ENCODE results near the gene XAGE1B. TPM values are rescaled to one million over a fixed set of nuclear protein-coding genes. Genes with fewer than 3 reads are reported as not detected.
"Not testable (repeated sequence)": the region's sequence is repeated elsewhere in the genome, so short reads cannot be mapped to it uniquely, and the experiment has no call there.

XAGE1B gene
- polyA plus RNA-seq, 6 donors from 2014 or later, result not detected

DNA sequence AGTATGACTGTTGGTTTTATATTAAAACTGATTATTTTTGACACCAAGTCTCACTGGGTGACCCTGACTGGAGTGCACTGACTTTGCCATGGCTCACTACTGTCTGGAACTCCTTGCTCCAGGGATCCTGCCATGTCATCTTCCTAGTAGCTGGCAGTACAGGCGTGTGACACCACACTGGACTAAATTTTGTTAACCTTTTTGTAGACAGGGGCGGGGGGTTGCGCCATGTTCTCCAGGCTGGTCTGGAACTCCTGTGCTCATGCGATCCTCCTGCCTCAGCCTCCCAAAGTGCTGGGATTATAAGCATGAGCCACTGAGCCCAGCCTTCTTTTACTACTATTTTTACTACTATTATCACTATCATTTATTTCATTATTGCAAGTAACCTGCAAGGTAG, 12.3 kb downstream of the XAGE1B start:
- Mint-ChIP-seq H3K4me3 (no peak overlapping the region), H3K9me3 (no peaks in the 10 kb centered on the region)
- no peak for ATAC-seq (ENCODE audit: low read depth in 2 of 2)

DNA sequence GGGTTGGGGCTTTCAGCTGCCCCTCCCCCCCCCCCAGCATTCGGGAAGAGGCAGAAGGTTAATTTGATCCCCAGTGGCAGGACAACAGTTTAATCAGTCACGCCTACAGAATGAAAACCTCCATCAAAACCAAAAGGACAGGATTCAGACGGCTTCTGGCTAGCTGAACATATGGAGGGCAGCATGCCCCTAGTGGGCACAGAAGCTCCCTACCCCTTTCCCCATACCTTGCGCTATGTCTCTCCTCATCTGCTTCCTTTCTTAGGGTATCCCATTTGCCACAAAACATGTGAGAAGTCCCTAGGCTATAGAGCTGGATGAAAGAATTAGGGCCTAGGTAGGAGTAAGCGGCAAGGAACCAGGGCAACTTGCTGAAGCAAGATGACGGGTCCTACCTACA, 15.5 kb downstream of the XAGE1B start:
- H3K4me1 Mint-ChIP-seq; ATAC-seq (ENCODE audit: low read depth in 2 of 2); H3K36me3 Mint-ChIP-seq; H3K27ac Mint-ChIP-seq; H3K9me3 Mint-ChIP-seq; H3K4me3 Mint-ChIP-seq; DNase-seq: not testable (repeated sequence)
- peaks cover 0 to 13% (median 5%) of the 10 kb centered on the region in 3 donors for H3K27me3 Mint-ChIP-seq

More for the DNA sequence above, 12.3 kb downstream of the XAGE1B start:
- Mint-ChIP-seq H3K4me1 (no peaks in the 10 kb centered on the region), H3K27me3 (peaks cover 0 to 30% (median 5%) of the 10 kb centered on the region in 3 donors), H3K27ac (no peak overlapping the region), H3K36me3 (no peaks in the 10 kb centered on the region)
- no peak for DNase-seq

DNA sequence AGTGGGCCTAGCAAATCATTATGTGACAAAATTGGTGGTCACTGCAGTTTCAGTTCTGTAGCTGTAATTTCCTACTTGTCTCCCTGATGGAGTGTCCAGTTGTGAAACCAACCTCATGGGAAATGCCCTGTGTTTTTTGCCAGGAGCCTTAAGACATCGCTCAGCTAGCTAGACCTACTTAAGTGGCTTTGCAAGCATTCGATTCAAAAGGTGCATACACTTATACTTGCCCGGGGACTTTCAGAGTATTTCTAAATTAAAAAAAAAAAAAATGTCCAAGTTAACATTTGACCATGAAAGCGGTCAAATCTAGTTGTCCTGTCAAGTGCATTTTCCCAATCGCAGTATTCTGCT, 20.5 kb downstream of the XAGE1B start:
- not testable (repeated sequence) for H3K27ac Mint-ChIP-seq; DNase-seq; ATAC-seq (ENCODE audit: low read depth in 2 of 2); H3K27me3 Mint-ChIP-seq; H3K4me1 Mint-ChIP-seq; H3K36me3 Mint-ChIP-seq; H3K9me3 Mint-ChIP-seq; H3K4me3 Mint-ChIP-seq

DNA sequence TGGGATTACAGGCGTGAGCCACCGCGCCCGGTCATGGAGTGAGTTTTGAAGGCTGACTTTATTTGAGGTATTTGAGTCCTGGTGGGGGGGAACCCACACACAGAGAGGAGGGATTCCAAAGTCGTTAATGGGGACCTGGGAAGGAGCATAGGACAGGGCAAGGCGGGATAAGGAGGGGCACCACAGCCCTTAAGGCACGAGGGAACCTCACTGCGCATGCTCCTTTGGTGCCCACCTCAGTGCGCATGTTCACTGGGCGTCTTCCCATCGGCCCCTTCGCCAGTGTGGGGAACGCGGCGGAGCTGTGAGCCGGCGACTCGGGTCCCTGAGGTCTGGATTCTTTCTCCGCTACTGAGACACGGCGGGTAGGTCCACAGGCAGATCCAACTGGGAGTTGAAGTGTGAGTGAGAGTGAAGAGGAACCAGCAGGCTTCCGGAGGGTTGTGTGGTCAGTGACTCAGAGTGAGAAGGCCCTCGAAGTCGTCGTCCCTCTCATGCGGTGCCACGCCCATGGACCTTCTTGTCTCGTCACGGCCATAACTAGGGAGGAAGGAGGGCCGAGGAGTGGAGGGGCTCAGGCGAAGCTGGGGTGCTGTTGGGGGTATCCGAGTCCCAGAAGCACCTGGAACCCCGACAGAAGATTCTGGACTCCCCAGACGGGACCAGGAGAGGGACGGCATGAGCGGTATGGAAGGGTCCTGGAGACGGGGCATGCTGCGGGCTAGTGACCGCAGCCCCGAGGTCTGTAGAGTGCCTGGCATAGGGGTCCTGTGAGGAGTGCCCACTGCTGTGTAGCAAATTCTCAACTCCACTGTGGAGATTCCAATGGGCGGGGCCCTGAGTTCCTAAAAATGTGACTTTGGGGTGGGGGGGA, 21.1 kb downstream of the XAGE1B start, which contains the start of gene XAGE1A:
TSS of gene XAGE1A (plus strand) at position 264 of the 874 bp plus-strand sequence. CDS start 1,554 bp downstream, outside the sequence.
- H3K27ac Mint-ChIP-seq; ATAC-seq (ENCODE audit: low read depth in 2 of 2); H3K27me3 Mint-ChIP-seq; H3K9me3 Mint-ChIP-seq; DNase-seq; H3K4me3 Mint-ChIP-seq; H3K36me3 Mint-ChIP-seq; H3K4me1 Mint-ChIP-seq: not testable (repeated sequence)

DNA sequence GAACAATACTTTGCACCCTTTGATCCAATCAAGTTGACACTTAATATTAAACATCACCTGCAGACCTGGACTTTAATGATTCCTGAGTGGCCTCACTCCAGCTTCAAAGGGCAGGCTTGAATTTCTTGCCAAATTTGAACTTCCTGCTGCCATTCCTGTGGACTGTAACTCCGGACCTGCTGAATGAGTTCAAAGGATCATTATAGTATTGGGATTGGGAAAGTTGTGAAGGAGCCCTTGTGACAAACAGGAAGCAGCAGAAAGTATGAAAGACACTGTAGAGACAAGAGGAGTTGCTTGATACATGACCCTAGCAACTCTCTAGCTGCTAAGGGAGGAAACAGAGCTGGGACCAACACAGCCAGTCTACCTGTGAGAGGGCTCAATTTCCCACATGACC, 45.6 kb downstream of the XAGE1B start:
- DNase-seq; ATAC-seq (ENCODE audit: low read depth in 2 of 2); H3K9me3 Mint-ChIP-seq; H3K4me3 Mint-ChIP-seq; H3K4me1 Mint-ChIP-seq; H3K36me3 Mint-ChIP-seq; H3K27ac Mint-ChIP-seq: not testable (repeated sequence)
- peaks cover 5 to 12% (median 10%) of the 10 kb centered on the region in 3 donors for H3K27me3 Mint-ChIP-seq

Other genes starting within 250 kb of the XAGE1B start
- not detected for gene XAGE2, start 148.0 kb downstream of the XAGE1B start, polyA plus RNA-seq (ENCODE audit: low read depth in 6 of 6)
- gene XAGE1A, start 21.3 kb downstream of the XAGE1B start, polyA plus RNA-seq (ENCODE audit: low read depth in 6 of 6), result not detected
- not detected for gene SSX7, start 137.8 kb upstream of the XAGE1B start, polyA plus RNA-seq (ENCODE audit: low read depth in 6 of 6)
- gene SSX2, start 190.1 kb upstream of the XAGE1B start, polyA plus RNA-seq (ENCODE audit: low read depth in 6 of 6), result not detected
- not detected for gene SSX2B, start 234.2 kb upstream of the XAGE1B start, polyA plus RNA-seq (ENCODE audit: low read depth in 6 of 6)